ENCODE measurements around the gene GGT5. TPM values are rescaled to one million over a fixed set of nuclear protein-coding genes. Genes with fewer than 3 reads are reported as not detected.

Gene GGT5
- total RNA-seq, 1 experiment from 2014 or later, result 0.20 TPM

DNA sequence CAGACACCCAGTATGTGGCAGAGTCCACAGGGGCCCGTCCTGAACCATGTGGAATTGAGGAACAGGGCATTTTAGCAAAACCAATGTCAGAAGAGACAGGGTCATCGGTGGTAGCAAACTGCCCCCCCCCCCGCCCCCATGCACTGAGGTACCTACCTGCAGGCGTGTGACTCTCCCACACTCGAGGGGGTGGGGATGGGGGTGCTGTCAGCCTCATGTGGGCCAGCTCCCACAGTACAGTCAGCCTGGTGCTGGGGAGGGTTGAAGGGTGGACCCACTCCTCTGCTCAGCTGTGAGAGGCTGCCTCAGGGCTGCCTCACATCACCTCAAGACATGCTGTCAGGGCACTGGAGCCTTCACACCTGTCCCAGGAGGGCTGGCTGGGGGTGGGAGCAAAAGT is 74.2 kb downstream of the GGT5 start:
- Mint-ChIP-seq H3K4me3 (no peak overlapping the region), H3K36me3 (peaks cover 15% of the 10 kb centered on the region), H3K9me3 (no peaks in the 10 kb centered on the region), H3K4me1 (no peaks in the 10 kb centered on the region), H3K27ac (no peak overlapping the region), H3K27me3 (ENCODE audit: low read depth) (no peaks in the 10 kb centered on the region)
- ChIA-PET CTCF (interaction anchor here (0.6 to 4.5 kb wide), 6 partner anchors 9 to 76 kb away, joined by 3 to 23 read pairs (median 5); no protein-coding TSS in a partner anchor), POLR2A (no interaction called here)
- no peak for TF ChIP-seq NFATC4 (CRISPR knock-in tag; IDR thresholded peaks at IDR 0.05)
- TF ChIP-seq NR1H2 (CRISPR knock-in tag; IDR thresholded peaks at IDR 0.05), result no peak
- no peak for TF ChIP-seq ELF4 (CRISPR knock-in tag; IDR thresholded peaks at IDR 0.05; ENCODE audit: low read depth)
- ATAC-seq (no peak), DNase-seq (ENCODE audit: low spot score) (no peak)

DNA sequence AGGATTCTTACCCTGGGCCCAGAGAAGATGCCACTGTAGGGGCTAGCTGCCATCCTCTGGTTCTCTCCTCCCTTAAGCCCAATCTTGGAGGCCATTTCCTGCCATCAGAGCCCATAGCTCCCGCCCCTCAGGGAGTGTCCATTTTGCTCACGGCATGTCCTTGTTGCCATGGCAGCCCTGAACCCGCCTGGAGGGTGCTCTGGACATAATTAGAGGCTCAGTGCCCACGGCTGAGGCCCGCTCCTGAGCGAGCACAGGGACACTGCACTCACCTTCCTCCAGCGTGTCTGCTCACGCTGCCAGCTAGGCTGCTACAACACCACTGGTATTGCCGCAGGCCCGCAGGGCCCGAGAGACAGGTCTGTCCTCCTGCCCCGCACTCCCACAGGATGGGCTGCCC is 74.7 kb downstream of the GGT5 start:
- ChIA-PET POLR2A (no interaction called here), CTCF (interaction anchor here (0.8 to 4.5 kb wide), 7 partner anchors 9 to 61 kb away, joined by 3 to 23 read pairs (median 5); no protein-coding TSS in a partner anchor)
- H3K9me3 Mint-ChIP-seq, result no peaks in the 10 kb centered on the region
- H3K27me3 Mint-ChIP-seq (ENCODE audit: low read depth), result no peaks in the 10 kb centered on the region
- no peak for ATAC-seq
- H3K4me3 Mint-ChIP-seq, result no peak overlapping the region
- no peak overlapping the region for H3K27ac Mint-ChIP-seq
- H3K36me3 Mint-ChIP-seq, result peaks cover 13% of the 10 kb centered on the region
- TF ChIP-seq, protein P1, sequence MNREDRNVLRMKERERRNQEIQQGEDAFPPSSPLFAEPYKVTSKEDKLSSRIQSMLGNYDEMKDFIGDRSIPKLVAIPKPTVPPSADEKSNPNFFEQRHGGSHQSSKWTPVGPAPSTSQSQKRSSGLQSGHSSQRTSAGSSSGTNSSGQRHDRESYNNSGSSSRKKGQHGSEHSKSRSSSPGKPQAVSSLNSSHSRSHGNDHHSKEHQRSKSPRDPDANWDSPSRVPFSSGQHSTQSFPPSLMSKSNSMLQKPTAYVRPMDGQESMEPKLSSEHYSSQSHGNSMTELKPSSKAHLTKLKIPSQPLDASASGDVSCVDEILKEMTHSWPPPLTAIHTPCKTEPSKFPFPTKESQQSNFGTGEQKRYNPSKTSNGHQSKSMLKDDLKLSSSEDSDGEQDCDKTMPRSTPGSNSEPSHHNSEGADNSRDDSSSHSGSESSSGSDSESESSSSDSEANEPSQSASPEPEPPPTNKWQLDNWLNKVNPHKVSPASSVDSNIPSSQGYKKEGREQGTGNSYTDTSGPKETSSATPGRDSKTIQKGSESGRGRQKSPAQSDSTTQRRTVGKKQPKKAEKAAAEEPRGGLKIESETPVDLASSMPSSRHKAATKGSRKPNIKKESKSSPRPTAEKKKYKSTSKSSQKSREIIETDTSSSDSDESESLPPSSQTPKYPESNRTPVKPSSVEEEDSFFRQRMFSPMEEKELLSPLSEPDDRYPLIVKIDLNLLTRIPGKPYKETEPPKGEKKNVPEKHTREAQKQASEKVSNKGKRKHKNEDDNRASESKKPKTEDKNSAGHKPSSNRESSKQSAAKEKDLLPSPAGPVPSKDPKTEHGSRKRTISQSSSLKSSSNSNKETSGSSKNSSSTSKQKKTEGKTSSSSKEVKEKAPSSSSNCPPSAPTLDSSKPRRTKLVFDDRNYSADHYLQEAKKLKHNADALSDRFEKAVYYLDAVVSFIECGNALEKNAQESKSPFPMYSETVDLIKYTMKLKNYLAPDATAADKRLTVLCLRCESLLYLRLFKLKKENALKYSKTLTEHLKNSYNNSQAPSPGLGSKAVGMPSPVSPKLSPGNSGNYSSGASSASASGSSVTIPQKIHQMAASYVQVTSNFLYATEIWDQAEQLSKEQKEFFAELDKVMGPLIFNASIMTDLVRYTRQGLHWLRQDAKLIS (CRISPR knock-in tag; IDR thresholded peaks at IDR 0.05; ENCODE audit: borderline replicate concordance), result no peak
- no peak for DNase-seq (ENCODE audit: low spot score)
- no peaks in the 10 kb centered on the region for H3K4me1 Mint-ChIP-seq

Other genes starting within 250 kb of the GGT5 start
- not detected in 3 replicates for gene GSTT4, start 239.6 kb downstream of the GGT5 start, total RNA-seq (2021)
- 72.5 to 79.2 TPM (median 79.0 TPM) in 3 replicates for gene CABIN1, start 233.8 kb downstream of the GGT5 start, total RNA-seq (2021)
- gene SUSD2, start 63.6 kb downstream of the GGT5 start, total RNA-seq (2021), result 0.85 to 1.1 TPM (median 0.94 TPM) in 3 replicates
- gene SPECC1L, start 25.7 kb upstream of the GGT5 start, total RNA-seq (2021), result 44.6 to 51.0 TPM (median 45.2 TPM) in 3 replicates
- 7.0 to 8.1 TPM (median 7.6 TPM) in 3 replicates for gene ADORA2A, start 182.5 kb upstream of the GGT5 start, total RNA-seq (2021)

Measured in WTC11 (cell line).